Heart left ventricle (tissue), 16 donors: Measurements from ENCODE around the gene ATP2B2. TPM values are rescaled to one million over a fixed set of nuclear protein-coding genes. Genes with fewer than 3 reads are reported as not detected.

Experiments
- ATAC-seq, 4 donors: fragments of 200-7000 bp; cut with Tn5 transposase; one replicate each; pipeline ENCODE4 v1.9.1; 2020 to 2022; ENCODE audit warnings: moderate library complexity in 4 of 4, mild to moderate bottlenecking in 3 of 4, moderate number of reproducible peaks in 1 of 4
- DNase-seq, 5 donors: peaks; one replicate each; pipeline ENCODE4 v3.0.0-alpha.2; 2020
- H3K27ac ChIP-seq, 12 donors: fragments of 200-600 bp; sonication (generic) in 4 of 12; one replicate each; pipeline versions ENCODE4 v1.5.0 to v1.8.0; 2016 to 2022; ENCODE audit warnings: mild to moderate bottlenecking in 2 of 12
- H3K27me3 ChIP-seq, 9 donors: fragments of 200-600 bp; sonication (generic) in 2 of 9; one replicate each; pipeline versions ENCODE4 v1.5.1 to v1.8.0; 2016 to 2022; ENCODE audit warnings: mild to moderate bottlenecking in 3 of 9
- H3K36me3 ChIP-seq, 9 donors: fragments of 200-600 bp; sonication (generic) in 2 of 9; one replicate each; pipeline versions ENCODE4 v1.5.0 to v1.8.0; 2018 to 2022; ENCODE audit warnings: mild to moderate bottlenecking in 2 of 9
- H3K4me1 ChIP-seq, 12 donors: fragments of 200-600 bp; sonication (generic) in 4 of 12; one replicate each; pipeline versions ENCODE4 v1.5.0 to v1.8.0; 2016 to 2022; ENCODE audit warnings: mild to moderate bottlenecking in 3 of 12
- H3K4me3 ChIP-seq, 12 donors: fragments of 200-600 bp; sonication (generic) in 4 of 12; one replicate each; pipeline versions ENCODE4 v1.5.0 to v1.8.0; 2017 to 2022; ENCODE audit warnings: mild to moderate bottlenecking in 9 of 12, moderate library complexity in 4 of 12
- H3K9me3 ChIP-seq, 12 donors: fragments of 200-600 bp; sonication (generic) in 4 of 12; one replicate each; pipeline versions ENCODE4 v1.5.0 to v1.8.0; 2016 to 2022; ENCODE audit warnings: mild to moderate bottlenecking in 1 of 12
- CTCF ChIP-seq, 12 donors: fragments of 200-600 bp; sonication (generic) in 4 of 12; IDR thresholded peaks; one replicate each; pipeline versions ENCODE4 v1.5.0 to v1.8.0; 2018 to 2022; ENCODE audit warnings: antibody characterized with exemption in 12 of 12, mild to moderate bottlenecking in 5 of 12
- POLR2A ChIP-seq, 2 donors: fragments of 450-650 bp; IDR thresholded peaks; one replicate each; pipeline ENCODE4 v1.6.1; 2017; ENCODE audit warnings: antibody characterized with exemption in 2 of 2, mild to moderate bottlenecking in 2 of 2, moderate library complexity in 2 of 2
- WGBS, 4 donors: extraction: QIAGEN DNeasy Blood & Tissue Kit in 2 of 4; methylation state at CpG; one replicate each; pipeline versions ENCODE4 v1.1.5 to v1.1.7; 2013 to 2018; 5-methylcytosine and 5-hydroxymethylcytosine counted together
- intact Hi-C, 10 donors: fragments of 100-400 bp; cut with DNase I; formaldehyde crosslinking; loops; one replicate each; pipeline versions ENCODE4 v1.11.1 to v1.14.2; 2022
- polyA plus RNA-seq, 2 donors: library from polyadenylated mRNA; stranded (reverse); fragments of 200-250 nt; gene quantifications; one replicate each; pipeline ENCODE4 v1.2.3, GENCODE V29; 2013
- total RNA-seq, 9 donors: library from RNA; depleted of rRNA in 2 of 9; stranded (reverse); fragments of >200 nt in 2 of 9; fragmentation: NEBNext Ultra II Directional in 3 of 9; extraction: Animal tissue kit (Norgen Biotek cat#: 25700) in 3 of 9; gene quantifications; one replicate each; pipeline versions ENCODE4 v1.1.0 to v1.2.4, GENCODE V29; 2016 to 2023
- donor health status: ischemic (EF 13 %, LVEDD 7.1; RV severe dilation, severe dysfunction).
- donor health status: healthy with polysubstance abuse.
- donor health status: DM: no; HTN: yes; CAD: no.
- donor health status: DM: no; HTN: no; CAD: no.
- donor health status: ischemic (EF 25% LVEDD 6.9; RV normal size, moderate dysfunction).
- donor health status: ischemic (EF 25% LVEDD 5.7; RV mildly dilated, moderate dysfunction).
- donor health status: healthy.
- donor health status: DM: yes; HTN: yes; CAD: no.
- donor health status: ischemic (EF 35%, LVEDD 5.7; RV mildly dilated, moderate dysfunction).
- donor health status: nonischemic (EF 11% LVEDD 7.7; RV severe dilation, severe dysfunction).
- donor health status: DM: yes; HTN: yes; CAD: no.
- donor health status: PGD.
- donor health status: ischemic (EF 29% LVEDD 5.4; RV normal size, mild dysfunction).
- donor health status: nonischemic (EF 23%, LVEDD 6.1; RV moderate dilation, normal function).

The ATP2B2 gene
- total and polyA plus RNA-seq, 11 donors: 0.01 to 0.35 (median 0.12) TPM; not detected in 3

- Histone ChIP-seq H3K27me3 (peaks cover 3 to 53% (median 24%) of the 10 kb centered on the region in 9 donors), H3K4me1 (no peaks in the 10 kb centered on the region), H3K4me3 (no peak overlapping the region), H3K27ac (no peak overlapping the region), H3K9me3 (no peaks in the 10 kb centered on the region), H3K36me3 (no peaks in the 10 kb centered on the region)
- no peak for ATAC-seq
- DNase-seq: peak in 1 of 5 donors; percentile 40
- WGBS, 4 donors: 39 to 68% (median 43%) methylated on average over 4 to 12 of the region's 12 CpGs
- no peak for TF ChIP-seq POLR2A (IDR thresholded peaks at IDR 0.05)
- no peak for TF ChIP-seq CTCF (IDR thresholded peaks at IDR 0.05)
- intact Hi-C loops: no loop called here
These were observed 35.0 kb downstream of the ATP2B2 start for GRCh38 chr3:10470120-10471053.

GRCh38 chr3:10469441-10470119 lies 35.8 kb downstream of the ATP2B2 start:
- no peak for DNase-seq
- ATAC-seq: no peak
- H3K4me3 ChIP-seq: no peak overlapping the region
- H3K9me3 ChIP-seq: no peaks in the 10 kb centered on the region
- 24 to 27% (median 25%) methylated on average over 9 of the region's 9 CpGs for WGBS, 4 donors
- H3K27me3 ChIP-seq: peaks cover 3 to 53% (median 24%) of the 10 kb centered on the region in 9 donors
- no peak overlapping the region for H3K27ac ChIP-seq
- intact Hi-C loops: no loop called here
- TF ChIP-seq POLR2A (IDR thresholded peaks at IDR 0.05): no peak
- H3K4me1 ChIP-seq: no peaks in the 10 kb centered on the region
- H3K36me3 ChIP-seq: no peaks in the 10 kb centered on the region

- Histone ChIP-seq H3K27me3 (peaks cover 3 to 56% (median 24%) of the 10 kb centered on the region in 9 donors), H3K4me1 (no peaks in the 10 kb centered on the region), H3K4me3 (no peak overlapping the region), H3K27ac (no peak overlapping the region), H3K36me3 (no peaks in the 10 kb centered on the region), H3K9me3 (no peaks in the 10 kb centered on the region)
- intact Hi-C loops: no loop called here
- 49 to 62% (median 55%) methylated on average over 13 of the region's 13 CpGs for WGBS, 4 donors
- ATAC-seq (no peak), DNase-seq (no peak)
- TF ChIP-seq POLR2A (IDR thresholded peaks at IDR 0.05): no peak
- TF ChIP-seq CTCF (IDR thresholded peaks at IDR 0.05): no peak
These were observed 36.6 kb downstream of the ATP2B2 start for GRCh38 chr3:10468613-10469354.

GRCh38 chr3:10467904-10468612 lies 37.3 kb downstream of the ATP2B2 start:
- Histone ChIP-seq H3K27me3 (peaks cover 3 to 51% (median 24%) of the 10 kb centered on the region in 9 donors), H3K4me1 (no peaks in the 10 kb centered on the region), H3K4me3 (no peak overlapping the region), H3K27ac (no peak overlapping the region), H3K36me3 (no peaks in the 10 kb centered on the region), H3K9me3 (no peaks in the 10 kb centered on the region)
- intact Hi-C loops: no loop called here
- DNase-seq (peak in 1 of 5 donors; percentile 44), ATAC-seq (peak in 3 of 4 donors; percentile 29 to 73 (median 52))
- TF ChIP-seq CTCF (IDR thresholded peaks at IDR 0.05) (no peak), POLR2A (IDR thresholded peaks at IDR 0.05) (no peak)
- 54 to 70% (median 59%) methylated on average over 8 to 11 of the region's 11 CpGs for whole genome bisulfite sequencing, 4 donors
